MM.1S (cell line): ENCODE measurements around the gene CRYZL1.

Experiments
- DNase-seq: peaks from one replicate; pipeline ENCODE4 v3.0.0-alpha.2; 2015
- H2AFZ ChIP-seq: fragments of 300-600 bp; sonication (generic); 2 replicates; pipeline ENCODE4 v1.6.0; 2016; ENCODE audit warnings: antibody characterized with exemption, low read length
- H3F3A ChIP-seq: fragments of 300-600 bp; sonication (generic); 2 replicates; pipeline ENCODE4 v1.6.1; 2016; ENCODE audit warnings: mild to moderate bottlenecking, antibody characterized with exemption, low read length, moderate library complexity, mixed read lengths; ENCODE audit not compliant: insufficient read depth
- H3K27ac ChIP-seq: fragments of 300-600 bp; sonication (generic); 2 replicates; pipeline ENCODE4 v1.5.1; 2016; ENCODE audit warnings: mild to moderate bottlenecking, low read length
- H3K27me3 ChIP-seq: fragments of 300-600 bp; sonication (generic); replicated peaks from 2 replicates; pipeline ENCODE4 v1.6.0; 2016; ENCODE audit warnings: low read length; ENCODE audit not compliant: insufficient read depth
- H3K36me3 ChIP-seq: fragments of 300-600 bp; sonication (generic); replicated peaks from 2 replicates; pipeline ENCODE4 v1.6.1; 2016; ENCODE audit warnings: mild to moderate bottlenecking, low read length, mixed read lengths; ENCODE audit not compliant: insufficient read depth
- H3K4me1 ChIP-seq: fragments of 300-600 bp; sonication (generic); 2 replicates; pipeline ENCODE4 v1.6.1; 2016; ENCODE audit warnings: low read length, mixed read lengths
- H3K4me2 ChIP-seq: fragments of 300-600 bp; sonication (generic); 2 replicates; pipeline ENCODE4 v1.6.0; 2016; ENCODE audit warnings: low read depth, low read length
- H3K4me3 ChIP-seq: fragments of 300-600 bp; sonication (generic); 2 replicates; pipeline ENCODE4 v1.5.1; 2016; ENCODE audit warnings: low read length, mixed read lengths
- H3K79me2 ChIP-seq: fragments of 300-600 bp; sonication (generic); 2 replicates; pipeline ENCODE4 v1.6.1; 2016; ENCODE audit warnings: mixed run types, low read length, mixed read lengths
- H3K9ac ChIP-seq: fragments of 300-600 bp; sonication (generic); 2 replicates; pipeline ENCODE4 v1.6.1; 2016; ENCODE audit warnings: low read length, mixed read lengths
- H3K9me2 ChIP-seq: fragments of 300-600 bp; sonication (generic); replicated peaks from 2 replicates; pipeline ENCODE4 v1.6.1; 2016; ENCODE audit warnings: mild to moderate bottlenecking, low read length, mixed read lengths; ENCODE audit not compliant: insufficient read depth
- H3K9me3 ChIP-seq: fragments of 300-600 bp; sonication (generic); replicated peaks from 2 replicates; pipeline ENCODE4 v1.6.1; 2016; ENCODE audit warnings: mild to moderate bottlenecking, low read length, mixed read lengths; ENCODE audit not compliant: insufficient read depth
- H4K20me1 ChIP-seq: fragments of 300-600 bp; sonication (generic); 2 replicates; pipeline ENCODE4 v1.6.1; 2016; ENCODE audit warnings: mild to moderate bottlenecking, low read length, moderate library complexity, mixed read lengths; ENCODE audit not compliant: insufficient read depth
- CTCF ChIP-seq: fragments of 300-600 bp; sonication (generic); IDR thresholded peaks from 2 replicates; pipeline ENCODE4 v1.5.1; 2016; ENCODE audit warnings: antibody characterized with exemption, low read length, mixed read lengths
- EZH2 ChIP-seq: fragments of 300-600 bp; sonication (generic); optimal IDR thresholded peaks from 2 replicates; pipeline ENCODE3; 2017; ENCODE audit warnings: low read depth, mild to moderate bottlenecking, antibody characterized with exemption, low read length, mixed read lengths
- EZH2phosphoT487 ChIP-seq: fragments of 300-600 bp; sonication (generic); IDR thresholded peaks from 2 replicates; pipeline ENCODE4 v1.6.1; 2018; ENCODE audit warnings: antibody characterized with exemption, low read length

Gene CRYZL1

GRCh38 chr21:33554236-33554981 is 87.1 kb downstream of the CRYZL1 start:
- H2AFZ ChIP-seq = no peak overlapping the region
- 0 out of 2 replicates have a peak, but pooled peaks cover 1% of the 10 kb centered on the region for H3F3A ChIP-seq
- H3K79me2 ChIP-seq = peaks cover 98% of the 10 kb centered on the region
- H3K9me2 ChIP-seq = no peaks in the 10 kb centered on the region
- peaks cover 88% of the 10 kb centered on the region for H3K36me3 ChIP-seq
- TF ChIP-seq CTCF (no peak), EZH2 (no peak), EZH2phosphoT487 (no peak)
- H4K20me1 ChIP-seq = peaks cover 73% of the 10 kb centered on the region
- no peaks in the 10 kb centered on the region for H3K27me3 ChIP-seq
- no peak overlapping the region for H3K9ac ChIP-seq
- H3K4me3 ChIP-seq = no peak overlapping the region
- no peaks in the 10 kb centered on the region for H3K9me3 ChIP-seq
- H3K4me1 ChIP-seq = no peaks in the 10 kb centered on the region
- DNase-seq = no peak
- H3K4me2 ChIP-seq = no peak overlapping the region
- H3K27ac ChIP-seq = no peak overlapping the region

- Histone ChIP-seq H3K9ac (no peak overlapping the region), H2AFZ (no peak overlapping the region), H3K27ac (no peak overlapping the region), H3K36me3 (peaks cover 84% of the 10 kb centered on the region), H3K4me2 (no peak overlapping the region), H3K9me3 (no peaks in the 10 kb centered on the region), H3K4me1 (no peaks in the 10 kb centered on the region), H3K4me3 (no peak overlapping the region), H3F3A (no peaks in the 10 kb centered on the region), H3K79me2 (peaks cover 98% of the 10 kb centered on the region), H3K9me2 (no peaks in the 10 kb centered on the region), H3K27me3 (no peaks in the 10 kb centered on the region), H4K20me1 (peaks cover 73% of the 10 kb centered on the region)
- no peak for TF ChIP-seq CTCF
- no peak for TF ChIP-seq EZH2
- TF ChIP-seq EZH2phosphoT487 = no peak
- no peak for DNase-seq
Observed at GRCh38 chr21:33552999-33553598, 88.4 kb downstream of the CRYZL1 start.

DNA sequence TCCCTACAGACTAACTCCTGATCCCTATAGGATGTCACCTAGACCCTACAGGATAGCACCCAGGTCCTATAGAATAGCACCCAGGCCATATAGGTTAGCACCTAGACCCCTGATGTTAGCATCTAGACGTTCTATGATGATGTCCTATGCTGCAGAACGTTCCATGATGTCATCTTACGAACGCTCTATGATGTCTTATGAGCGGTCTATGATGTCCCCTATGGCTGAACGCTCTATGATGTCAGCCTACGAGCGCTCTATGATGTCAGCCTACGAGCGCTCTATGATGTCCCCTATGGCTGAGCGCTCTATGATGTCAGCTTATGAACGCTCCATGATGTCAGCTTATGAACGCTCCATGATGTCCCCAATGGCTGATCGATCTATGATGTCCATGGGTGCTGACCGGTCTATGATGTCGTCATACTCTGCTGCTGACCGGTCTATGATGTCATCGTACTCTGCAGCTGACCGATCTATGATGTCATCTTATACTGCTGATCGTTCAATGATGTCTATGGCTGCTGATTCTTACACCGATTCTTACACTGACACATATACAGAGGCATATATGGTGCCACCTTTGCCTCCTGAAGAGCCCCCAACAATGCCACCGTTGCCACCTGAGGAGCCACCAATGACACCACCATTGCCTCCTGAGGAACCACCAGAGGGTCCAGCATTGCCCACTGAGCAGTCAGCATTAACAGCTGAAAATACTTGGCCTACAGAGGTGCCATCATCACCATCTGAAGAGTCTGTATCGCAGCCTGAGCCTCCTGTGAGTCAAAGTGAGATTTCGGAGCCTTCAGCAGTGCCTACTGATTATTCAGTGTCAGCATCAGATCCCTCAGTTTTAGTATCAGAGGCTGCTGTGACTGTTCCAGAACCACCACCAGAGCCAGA is 89.2 kb downstream of the CRYZL1 start:
- Histone ChIP-seq H2AFZ (no peak overlapping the region), H3K9ac (no peak overlapping the region), H4K20me1 (peaks cover 70% of the 10 kb centered on the region), H3K9me3 (no peaks in the 10 kb centered on the region), H3F3A (no peaks in the 10 kb centered on the region), H3K9me2 (no peaks in the 10 kb centered on the region), H3K27ac (no peak overlapping the region), H3K27me3 (no peaks in the 10 kb centered on the region), H3K4me1 (no peaks in the 10 kb centered on the region), H3K36me3 (peaks cover 79% of the 10 kb centered on the region), H3K4me3 (no peak overlapping the region), H3K79me2 (peaks cover 98% of the 10 kb centered on the region), H3K4me2 (no peak overlapping the region)
- no peak for DNase-seq
- TF ChIP-seq CTCF (no peak), EZH2 (no peak), EZH2phosphoT487 (no peak)
